Cardiac septum (tissue), 1 donor: ENCODE measurements around the gene CHTF18. TPM values are rescaled to one million over a fixed set of nuclear protein-coding genes. Genes with fewer than 3 reads are reported as not detected.
"Not testable (repeated sequence)": the region's sequence is repeated elsewhere in the genome, so short reads cannot be mapped to it uniquely, and the experiment has no call there.

Experiments used
- DNase-seq: peaks from one replicate; pipeline ENCODE4 v3.0.0-alpha.2; 2020; ENCODE audit warnings: low spot score
- intact Hi-C: fragments of 100-400 bp; cut with DNase I; formaldehyde crosslinking; loops from one replicate; pipeline ENCODE4 v1.14.0; 2022
- microRNA-seq: library from miRNA; unstranded; fragments of <30 nt; microRNA quantifications from one replicate; pipeline ENCODE4 v1.2.0, GENCODE V29; 2020
- total RNA-seq: library from RNA; stranded (reverse); fragmentation: NEBNext Ultra II Directional; extraction: Animal tissue kit (Norgen Biotek cat#: 25700); gene quantifications from one replicate; pipeline ENCODE4 v1.2.1, GENCODE V29; 2021
- donor health status: DM: no; HTN: no; CAD: no.

CHTF18 gene
- total RNA-seq, 1 donor from 2014 or later: 7.1 TPM

GRCh38 chr16:836822-837221 is 48.4 kb downstream of the CHTF18 start:
- intact Hi-C loops, DNase-seq: not testable (repeated sequence)

GRCh38 chr16:838741-839140 is 50.3 kb downstream of the CHTF18 start:
- DNase-seq: no peak
- intact Hi-C loops: no loop called here

GRCh38 chr16:839643-840408 is 51.4 kb downstream of the CHTF18 start:
- intact Hi-C loops: no loop called here
- no peak for DNase-seq

GRCh38 chr16:840561-841454 is 52.4 kb downstream of the CHTF18 start:
- no peak for DNase-seq
- intact Hi-C loops: no loop called here

GRCh38 chr16:841455-842060 is 53.1 kb downstream of the CHTF18 start:
- no peak for DNase-seq
- intact Hi-C loops: no loop called here

- intact Hi-C loops: no loop called here
- DNase-seq: no peak
Observed at GRCh38 chr16:842061-842476, 53.6 kb downstream of the CHTF18 start.

GRCh38 chr16:842711-843560 is 54.5 kb downstream of the CHTF18 start:
- DNase-seq: no peak
- intact Hi-C loops: no loop called here

GRCh38 chr16:843771-844170 is 55.4 kb downstream of the CHTF18 start:
- intact Hi-C loops: no loop called here
- DNase-seq: no peak

- intact Hi-C loops: no loop called here
- no peak for DNase-seq
Observed at GRCh38 chr16:844638-845350, 56.4 kb downstream of the CHTF18 start.

- intact Hi-C loops: no loop called here
Observed at GRCh38 chr16:845351-845745, 56.9 kb downstream of the CHTF18 start.

GRCh38 chr16:847151-847550 is 58.7 kb downstream of the CHTF18 start:
- intact Hi-C loops: no loop called here
- DNase-seq: no peak

More at GRCh38 chr16:845351-845745, 56.9 kb downstream of the CHTF18 start:
- no peak for DNase-seq

Small RNAs within 50 kb of the gene (microRNA-seq; reads per million reads assigned to microRNA genes)
- gene MIR662: not detected

Other genes starting within 250 kb of the CHTF18 start
- gene PRR35, start 228.2 kb upstream of the CHTF18 start, total RNA-seq: not detected
- gene NHLRC4, start 221.6 kb upstream of the CHTF18 start, total RNA-seq: 0.30 TPM
- gene PIGQ, start 218.7 kb upstream of the CHTF18 start, total RNA-seq: 25.5 TPM
- gene RAB40C, start 198.6 kb upstream of the CHTF18 start, total RNA-seq: 19.4 TPM
- gene WFIKKN1, start 157.6 kb upstream of the CHTF18 start, total RNA-seq: 0.40 TPM
- 47.7 TPM for gene METTL26, start 152.3 kb upstream of the CHTF18 start, total RNA-seq
- gene MCRIP2, start 146.8 kb upstream of the CHTF18 start, total RNA-seq: 90.3 TPM
- 13.9 TPM for gene WDR90, start 139.3 kb upstream of the CHTF18 start, total RNA-seq
- gene RHOT2, start 120.5 kb upstream of the CHTF18 start, total RNA-seq: 102 TPM
- gene RHBDL1, start 112.9 kb upstream of the CHTF18 start, total RNA-seq: 1.8 TPM
- gene STUB1, start 108.2 kb upstream of the CHTF18 start, total RNA-seq: 110 TPM
- 50.5 TPM for gene JMJD8, start 104.3 kb upstream of the CHTF18 start, total RNA-seq
- 9.1 TPM for gene WDR24, start 98.2 kb upstream of the CHTF18 start, total RNA-seq
- gene FBXL16, start 82.8 kb upstream of the CHTF18 start, total RNA-seq: 1.5 TPM
- 73.3 TPM for gene METRN, start 73.5 kb upstream of the CHTF18 start, total RNA-seq
- gene ANTKMT, start 67.5 kb upstream of the CHTF18 start, total RNA-seq: 36.6 TPM
- 0.16 TPM for gene CCDC78, start 62.2 kb upstream of the CHTF18 start, total RNA-seq
- gene HAGHL, start 61.5 kb upstream of the CHTF18 start, total RNA-seq: 10.9 TPM
- gene CIAO3, start 47.6 kb upstream of the CHTF18 start, total RNA-seq: 21.7 TPM
- gene MSLN, start 27.9 kb upstream of the CHTF18 start, total RNA-seq: not detected
- gene RPUSD1, start 239 bp upstream of the CHTF18 start, total RNA-seq: 7.9 TPM
- gene GNG13, start 12.1 kb downstream of the CHTF18 start, total RNA-seq: not detected
- gene LMF1, start 182.4 kb downstream of the CHTF18 start, total RNA-seq: 8.4 TPM
- gene SOX8, start 193.2 kb downstream of the CHTF18 start, total RNA-seq: 1.8 TPM